Panc1 (cell line): ENCODE results near the gene DPH6. TPM values are rescaled to one million over a fixed set of nuclear protein-coding genes. Genes with fewer than 3 reads are reported as not detected.

Source experiments
- ATAC-seq: fragments of 200-7000 bp; cut with Tn5 transposase; 2 replicates; pipeline ENCODE4 v1.9.1; 2020; ENCODE audit warnings: mild to moderate bottlenecking, moderate library complexity
- BruUV-seq: library from RNA; stranded (reverse); fragments of 400-500 nt; replicated peaks from 2 replicates; lab custom pipeline; 2021; lab: Mats Ljungman, UMichigan
- CTCF ChIA-PET: fragments of 300-600 bp; sonication (Branson Sonifier 250); formaldehyde crosslinking; loops from one replicate; lab custom pipeline; 2022; ENCODE audit warnings: antibody characterized with exemption; lab: Charles Lee
- POLR2A ChIA-PET: fragments of 300-600 bp; sonication (Branson Sonifier 250); formaldehyde crosslinking; loops from one replicate; lab custom pipeline; 2022; ENCODE audit warnings: antibody characterized with exemption; lab: Charles Lee
- DNase-seq: peaks from one replicate; pipeline ENCODE4 v3.0.0-alpha.2; 2010; ENCODE audit warnings: low read depth, low spot score
- H3K27ac ChIP-seq: 2 replicates; pipeline ENCODE4 v1.5.1; 2011; ENCODE audit warnings: mild to moderate bottlenecking, low read length, inconsistent platforms
- H3K27me3 ChIP-seq: fragments of 200-500 bp; sonication (Bioruptor generic); 2 replicates; pipeline ENCODE4 v1.6.0; 2014; ENCODE audit warnings: low read length, inconsistent platforms; ENCODE audit not compliant: control insufficient read depth, insufficient read depth
- H3K36me3 ChIP-seq: fragments of 200-500 bp; sonication (Bioruptor generic); 2 replicates; pipeline ENCODE4 v1.5.1; 2014; ENCODE audit warnings: inconsistent platforms, mild to moderate bottlenecking, low read length, moderate library complexity; ENCODE audit not compliant: control insufficient read depth, insufficient read depth
- H3K4me1 ChIP-seq: 2 replicates; pipeline ENCODE4 v1.5.1; 2011; ENCODE audit warnings: inconsistent platforms, mild to moderate bottlenecking, low read length, moderate library complexity; ENCODE audit not compliant: control insufficient read depth, insufficient read depth
- H3K4me3 ChIP-seq, 2 experiments: 2 replicates each; pipeline ENCODE4 v1.5.1; 2011 to 2012; ENCODE audit warnings: low read depth in 2 of 2, low read length in 2 of 2, mild to moderate bottlenecking in 2 of 2, inconsistent platforms in 1 of 2, moderate library complexity in 1 of 2
- H3K9me3 ChIP-seq: fragments of 200-500 bp; sonication (Bioruptor generic); 2 replicates; pipeline ENCODE4 v1.5.1; 2014; ENCODE audit warnings: low read depth, mild to moderate bottlenecking, inconsistent platforms, low read length, moderate library complexity; ENCODE audit not compliant: control insufficient read depth, insufficient read depth
- POLR2AphosphoS5 ChIP-seq: IDR thresholded peaks from 2 replicates; pipeline ENCODE4 v1.6.1; 2012; ENCODE audit warnings: mild to moderate bottlenecking, low read depth, low read length, moderate library complexity
- SIN3A ChIP-seq: IDR thresholded peaks from 2 replicates; pipeline ENCODE4 v1.6.1; 2012; ENCODE audit warnings: low read depth, mild to moderate bottlenecking, low read length, moderate library complexity, borderline replicate concordance; ENCODE audit not compliant: insufficient read depth
- TCF7L2 ChIP-seq: IDR thresholded peaks from 2 replicates; pipeline ENCODE4 v1.6.1; 2011; ENCODE audit warnings: mild to moderate bottlenecking, low read depth, low read length, inconsistent platforms
- in situ Hi-C: cut with HindIII; loops from 2 replicates; pipeline ENCODE4 v1.10.0; 2016; ENCODE audit warnings: low sequenced_read_pairs, low pct_unique_long_range_greater_than_20kb
- intact Hi-C: fragments of 100-400 bp; cut with micrococcal nuclease; formaldehyde crosslinking; loops from one replicate; pipeline ENCODE4 v1.10.0; 2022; ENCODE audit not compliant: unreplicated experiment
- total RNA-seq: library from RNA; stranded (reverse); gene quantifications from one replicate; pipeline ENCODE4 v1.2.1, GENCODE V29; 2021; ENCODE audit not compliant: unreplicated experiment
- TF ChIP-seq, protein P1 (sequence below), 2 experiments: IDR thresholded peaks; 2 replicates each; pipeline ENCODE4 v1.6.1; 2011 to 2012; ENCODE audit warnings: low read depth in 2 of 2, control low read depth in 1 of 2, low read length in 1 of 2, mild to moderate bottlenecking in 1 of 2, moderate library complexity in 1 of 2; ENCODE audit not compliant: insufficient read depth in 1 of 2
- TF ChIP-seq, protein P2 (sequence below): fragments of 450-650 bp; IDR thresholded peaks from 2 replicates; pipeline ENCODE4 v1.5.1; 2017; ENCODE audit warnings: mild to moderate bottlenecking

DPH6 gene
- total RNA-seq, 1 experiment from 2014 or later: 24.0 TPM

- Histone ChIP-seq H3K4me3 (no peak overlapping the region), H3K27me3 (no peaks in the 10 kb centered on the region), H3K27ac (0 out of 2 replicates have a peak overlapping the region, but pooled peaks have one; percentile 20), H3K36me3 (no peaks in the 10 kb centered on the region), H3K4me1 (no peaks in the 10 kb centered on the region; the same call in 1 of the 2 replicates), H3K9me3 (no peaks in the 10 kb centered on the region)
- DNase-seq (no peak), ATAC-seq (no peak)
- in situ Hi-C loops (no loop called here), intact Hi-C loops (loop anchor here (2.0 kb wide), 1 partner anchor 157 kb away; no protein-coding TSS in a partner anchor)
- BruUV-seq: no TSS peak
- ChIA-PET POLR2A (interaction anchor here (0.6 kb wide), 1 partner anchor 476 kb away, joined by 4 read pairs; the partner anchor contains the start of gene AQR), CTCF (no interaction called here)
- TF ChIP-seq TCF7L2: no peak
- TF ChIP-seq POLR2AphosphoS5: no peak
- TF ChIP-seq, protein P1, sequence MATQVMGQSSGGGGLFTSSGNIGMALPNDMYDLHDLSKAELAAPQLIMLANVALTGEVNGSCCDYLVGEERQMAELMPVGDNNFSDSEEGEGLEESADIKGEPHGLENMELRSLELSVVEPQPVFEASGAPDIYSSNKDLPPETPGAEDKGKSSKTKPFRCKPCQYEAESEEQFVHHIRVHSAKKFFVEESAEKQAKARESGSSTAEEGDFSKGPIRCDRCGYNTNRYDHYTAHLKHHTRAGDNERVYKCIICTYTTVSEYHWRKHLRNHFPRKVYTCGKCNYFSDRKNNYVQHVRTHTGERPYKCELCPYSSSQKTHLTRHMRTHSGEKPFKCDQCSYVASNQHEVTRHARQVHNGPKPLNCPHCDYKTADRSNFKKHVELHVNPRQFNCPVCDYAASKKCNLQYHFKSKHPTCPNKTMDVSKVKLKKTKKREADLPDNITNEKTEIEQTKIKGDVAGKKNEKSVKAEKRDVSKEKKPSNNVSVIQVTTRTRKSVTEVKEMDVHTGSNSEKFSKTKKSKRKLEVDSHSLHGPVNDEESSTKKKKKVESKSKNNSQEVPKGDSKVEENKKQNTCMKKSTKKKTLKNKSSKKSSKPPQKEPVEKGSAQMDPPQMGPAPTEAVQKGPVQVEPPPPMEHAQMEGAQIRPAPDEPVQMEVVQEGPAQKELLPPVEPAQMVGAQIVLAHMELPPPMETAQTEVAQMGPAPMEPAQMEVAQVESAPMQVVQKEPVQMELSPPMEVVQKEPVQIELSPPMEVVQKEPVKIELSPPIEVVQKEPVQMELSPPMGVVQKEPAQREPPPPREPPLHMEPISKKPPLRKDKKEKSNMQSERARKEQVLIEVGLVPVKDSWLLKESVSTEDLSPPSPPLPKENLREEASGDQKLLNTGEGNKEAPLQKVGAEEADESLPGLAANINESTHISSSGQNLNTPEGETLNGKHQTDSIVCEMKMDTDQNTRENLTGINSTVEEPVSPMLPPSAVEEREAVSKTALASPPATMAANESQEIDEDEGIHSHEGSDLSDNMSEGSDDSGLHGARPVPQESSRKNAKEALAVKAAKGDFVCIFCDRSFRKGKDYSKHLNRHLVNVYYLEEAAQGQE (IDR thresholded peaks at IDR 0.05; ENCODE audit: insufficient read depth in 1 of 2, low read depth in 2 of 2, low read length in 1 of 2): no peak
- TF ChIP-seq, protein P2, sequence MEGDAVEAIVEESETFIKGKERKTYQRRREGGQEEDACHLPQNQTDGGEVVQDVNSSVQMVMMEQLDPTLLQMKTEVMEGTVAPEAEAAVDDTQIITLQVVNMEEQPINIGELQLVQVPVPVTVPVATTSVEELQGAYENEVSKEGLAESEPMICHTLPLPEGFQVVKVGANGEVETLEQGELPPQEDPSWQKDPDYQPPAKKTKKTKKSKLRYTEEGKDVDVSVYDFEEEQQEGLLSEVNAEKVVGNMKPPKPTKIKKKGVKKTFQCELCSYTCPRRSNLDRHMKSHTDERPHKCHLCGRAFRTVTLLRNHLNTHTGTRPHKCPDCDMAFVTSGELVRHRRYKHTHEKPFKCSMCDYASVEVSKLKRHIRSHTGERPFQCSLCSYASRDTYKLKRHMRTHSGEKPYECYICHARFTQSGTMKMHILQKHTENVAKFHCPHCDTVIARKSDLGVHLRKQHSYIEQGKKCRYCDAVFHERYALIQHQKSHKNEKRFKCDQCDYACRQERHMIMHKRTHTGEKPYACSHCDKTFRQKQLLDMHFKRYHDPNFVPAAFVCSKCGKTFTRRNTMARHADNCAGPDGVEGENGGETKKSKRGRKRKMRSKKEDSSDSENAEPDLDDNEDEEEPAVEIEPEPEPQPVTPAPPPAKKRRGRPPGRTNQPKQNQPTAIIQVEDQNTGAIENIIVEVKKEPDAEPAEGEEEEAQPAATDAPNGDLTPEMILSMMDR: no peak
- no peak for TF ChIP-seq SIN3A
Measured at GRCh38 chr15:35445891-35446290, 100.1 kb downstream of the DPH6 start.

DNA sequence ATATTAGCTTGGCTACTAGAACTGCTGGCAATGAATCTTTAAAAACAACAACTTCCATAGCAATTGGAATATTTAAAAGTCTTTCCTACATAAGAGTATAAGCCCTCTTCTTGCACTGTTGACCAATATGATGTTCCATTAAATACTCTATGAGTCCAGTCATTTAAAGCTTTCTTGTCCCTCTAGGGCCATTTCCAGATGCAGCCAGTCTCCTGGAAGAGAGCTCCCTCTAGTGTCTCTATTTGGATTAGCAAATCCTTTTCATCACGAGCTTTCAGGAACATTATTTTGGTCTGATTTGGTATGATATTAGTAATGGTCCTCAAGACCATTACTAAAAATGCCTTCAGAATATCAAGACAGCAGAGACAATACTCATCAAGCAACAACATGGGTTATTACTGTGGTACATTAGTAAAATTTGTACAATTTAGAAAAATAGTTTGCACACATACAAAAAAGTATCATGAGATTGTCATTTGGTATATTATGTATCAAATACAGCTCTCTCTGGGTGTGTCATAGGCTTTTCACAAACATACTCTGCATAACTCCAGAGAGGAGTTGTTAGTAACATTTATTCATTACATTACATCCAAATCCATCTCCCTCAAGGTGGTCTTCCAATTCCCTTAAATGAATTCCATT, 101.3 kb downstream of the DPH6 start:
- CTCF ChIA-PET: interaction anchor here (0.5 to 2.2 kb wide), 6 partner anchors 8 to 366 kb away, joined by 3 to 35 read pairs (median 3); no protein-coding TSS in a partner anchor
- no peak overlapping the region for H3K27ac ChIP-seq
- TF ChIP-seq SIN3A: no peak
- TF ChIP-seq, protein P2: peak; percentile 80; the same call in 1 of the 2 replicates
- H3K4me1 ChIP-seq: no peaks in the 10 kb centered on the region; the same call in 1 of the 2 replicates
- intact Hi-C loops: loop anchor here (1.0 to 2.0 kb wide), 2 partner anchors 156 to 366 kb away; no protein-coding TSS in a partner anchor
- DNase-seq (peak; percentile 32), ATAC-seq (no peak)
- POLR2A ChIA-PET: no interaction called here
- in situ Hi-C loops: no loop called here
- H3K9me3 ChIP-seq: no peaks in the 10 kb centered on the region
- no peak overlapping the region for H3K4me3 ChIP-seq
- no TSS peak for BruUV-seq
- H3K36me3 ChIP-seq: no peaks in the 10 kb centered on the region
- H3K27me3 ChIP-seq: no peaks in the 10 kb centered on the region
